HTERT RPE-1 (cell line): ENCODE measurements around the gene STARD10.
"Not testable (repeated sequence)": the region's sequence is repeated elsewhere in the genome, so short reads cannot be mapped to it uniquely, and the experiment has no call there.

Experiments used
- in situ Hi-C: fragments of 300-500 bp; cut with MboI; formaldehyde crosslinking; loops from 4 replicates; pipeline ENCODE4 v1.14.3; 2020; ENCODE audit warnings: low sequenced_read_pairs

STARD10 gene

GRCh38 chr11:72811686-72812085 lies 17.8 kb upstream of the STARD10 start:
- in situ Hi-C loops: not testable (repeated sequence)

GRCh38 chr11:72808331-72808798 lies 14.5 kb upstream of the STARD10 start:
- in situ Hi-C loops: no loop called here

- in situ Hi-C loops: no loop called here
These were observed 13.9 kb upstream of the STARD10 start for GRCh38 chr11:72807792-72808191.

GRCh38 chr11:72807021-72807693 lies 13.3 kb upstream of the STARD10 start:
- in situ Hi-C loops: no loop called here

- in situ Hi-C loops: not testable (repeated sequence)
These were observed 12.5 kb upstream of the STARD10 start for GRCh38 chr11:72806378-72806777.

- in situ Hi-C loops: no loop called here
These were observed 11.4 kb upstream of the STARD10 start for GRCh38 chr11:72805216-72805615.

- in situ Hi-C loops: no loop called here
These were observed 9.0 kb upstream of the STARD10 start for GRCh38 chr11:72802822-72803221.

- in situ Hi-C loops: no loop called here
These were observed 5.6 kb upstream of the STARD10 start for GRCh38 chr11:72799441-72799840.

- in situ Hi-C loops: no loop called here
These were observed 4.5 kb upstream of the STARD10 start for GRCh38 chr11:72798361-72798760.

GRCh38 chr11:72793076-72793424 lies 797 bp downstream of the STARD10 start:
- in situ Hi-C loops: no loop called here

- in situ Hi-C loops: no loop called here
These were observed 1.3 kb downstream of the STARD10 start for GRCh38 chr11:72792437-72793021.

GRCh38 chr11:72791228-72791627 lies 2.6 kb downstream of the STARD10 start:
- in situ Hi-C loops: not testable (repeated sequence)

- in situ Hi-C loops: no loop called here
These were observed 4.2 kb downstream of the STARD10 start for GRCh38 chr11:72789493-72790131.

GRCh38 chr11:72788241-72788640 lies 5.6 kb downstream of the STARD10 start:
- in situ Hi-C loops: no loop called here

GRCh38 chr11:72787216-72788104 lies 6.4 kb downstream of the STARD10 start:
- in situ Hi-C loops: no loop called here

- in situ Hi-C loops: no loop called here
These were observed 7.3 kb downstream of the STARD10 start for GRCh38 chr11:72786305-72787215.

GRCh38 chr11:72784662-72785061 lies 9.2 kb downstream of the STARD10 start:
- in situ Hi-C loops: no loop called here

GRCh38 chr11:72783144-72783905 lies 10.5 kb downstream of the STARD10 start:
- in situ Hi-C loops: no loop called here

GRCh38 chr11:72782081-72782920 lies 11.5 kb downstream of the STARD10 start:
- in situ Hi-C loops: no loop called here
